Measurements from ENCODE around the gene CFAP58.

CFAP58 gene

DNA sequence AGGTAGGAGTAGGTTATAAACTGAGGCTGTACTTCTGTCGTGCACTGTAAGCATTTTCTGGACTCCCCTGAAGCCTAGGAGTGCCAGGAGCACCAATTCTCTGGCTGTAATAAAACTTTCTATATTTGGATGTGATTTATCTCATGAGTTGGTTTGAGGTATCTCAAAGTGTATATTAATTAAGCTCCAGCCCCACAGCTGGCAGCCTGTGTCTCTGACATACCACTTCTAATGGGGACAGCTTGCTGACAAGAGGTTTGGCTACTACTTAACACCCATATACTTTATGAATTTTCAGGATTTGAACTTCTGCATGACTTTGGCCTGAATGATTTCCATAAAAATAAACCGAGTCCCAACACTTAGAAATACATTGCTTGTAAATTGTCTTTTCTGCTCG, 35.2 kb downstream of the CFAP58 start:
- H3K9me3 Mint-ChIP-seq: no peaks in the 10 kb centered on the region

DNA sequence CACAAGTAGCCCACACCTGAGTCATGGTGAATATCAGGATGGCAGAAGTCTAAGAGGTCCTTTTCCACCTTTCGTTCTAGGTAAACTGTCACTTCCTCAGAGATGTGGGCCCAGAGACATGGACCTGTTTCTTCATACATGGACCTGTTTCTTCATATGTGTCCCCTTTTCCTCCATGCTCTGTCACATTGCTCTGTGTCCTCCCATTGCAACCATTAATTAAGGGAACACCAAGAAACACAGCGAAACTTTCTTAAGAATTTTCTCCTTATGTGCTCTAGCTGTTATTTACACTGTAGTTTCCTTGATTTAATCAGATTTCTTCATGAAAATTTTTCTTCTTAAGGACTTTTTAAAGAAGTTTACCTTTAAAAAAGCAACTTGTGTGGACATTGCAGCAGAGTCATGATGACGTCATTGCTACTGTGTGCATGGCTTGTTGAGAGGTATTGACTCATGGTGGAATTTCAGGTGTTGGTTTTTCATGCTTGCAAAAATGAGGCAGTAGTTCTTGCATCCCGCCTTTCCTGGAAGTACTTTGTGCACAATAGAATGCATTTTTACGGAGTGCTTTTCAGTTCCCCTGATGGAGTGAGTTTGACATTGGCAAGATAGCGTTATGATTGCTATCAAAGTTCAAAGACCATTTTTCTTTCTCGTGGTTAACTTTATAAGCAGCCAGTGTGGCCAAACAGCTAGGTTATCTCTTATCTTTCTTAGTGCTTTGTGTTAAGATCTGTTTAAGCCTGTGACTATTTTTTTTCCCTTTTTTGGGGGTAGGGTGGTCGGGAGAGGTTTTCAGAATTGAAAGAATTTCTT, 37.7 kb downstream of the CFAP58 start:
- peaks cover 20% of the 10 kb centered on the region for H3K27me3 Mint-ChIP-seq (ENCODE audit: low read depth)
- H3K4me1 Mint-ChIP-seq: no peaks in the 10 kb centered on the region
- no peak overlapping the region for H3K4me3 Mint-ChIP-seq
- H3K9me3 Mint-ChIP-seq: no peaks in the 10 kb centered on the region
- TF ChIP-seq, protein P1, sequence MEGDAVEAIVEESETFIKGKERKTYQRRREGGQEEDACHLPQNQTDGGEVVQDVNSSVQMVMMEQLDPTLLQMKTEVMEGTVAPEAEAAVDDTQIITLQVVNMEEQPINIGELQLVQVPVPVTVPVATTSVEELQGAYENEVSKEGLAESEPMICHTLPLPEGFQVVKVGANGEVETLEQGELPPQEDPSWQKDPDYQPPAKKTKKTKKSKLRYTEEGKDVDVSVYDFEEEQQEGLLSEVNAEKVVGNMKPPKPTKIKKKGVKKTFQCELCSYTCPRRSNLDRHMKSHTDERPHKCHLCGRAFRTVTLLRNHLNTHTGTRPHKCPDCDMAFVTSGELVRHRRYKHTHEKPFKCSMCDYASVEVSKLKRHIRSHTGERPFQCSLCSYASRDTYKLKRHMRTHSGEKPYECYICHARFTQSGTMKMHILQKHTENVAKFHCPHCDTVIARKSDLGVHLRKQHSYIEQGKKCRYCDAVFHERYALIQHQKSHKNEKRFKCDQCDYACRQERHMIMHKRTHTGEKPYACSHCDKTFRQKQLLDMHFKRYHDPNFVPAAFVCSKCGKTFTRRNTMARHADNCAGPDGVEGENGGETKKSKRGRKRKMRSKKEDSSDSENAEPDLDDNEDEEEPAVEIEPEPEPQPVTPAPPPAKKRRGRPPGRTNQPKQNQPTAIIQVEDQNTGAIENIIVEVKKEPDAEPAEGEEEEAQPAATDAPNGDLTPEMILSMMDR (IDR thresholded peaks at IDR 0.05; ENCODE audit: unreplicated experiment in 3 of 3): no peak
- H3K36me3 Mint-ChIP-seq (ENCODE audit: low read depth): no peaks in the 10 kb centered on the region
- no peak overlapping the region for H3K27ac Mint-ChIP-seq

More for the DNA sequence above, 35.2 kb downstream of the CFAP58 start:
- no peak overlapping the region for H3K4me3 Mint-ChIP-seq
- TF ChIP-seq, protein P1 (IDR thresholded peaks at IDR 0.05; ENCODE audit: unreplicated experiment in 3 of 3): no peak
- no peaks in the 10 kb centered on the region for H3K36me3 Mint-ChIP-seq (ENCODE audit: low read depth)
- H3K27ac Mint-ChIP-seq: no peak overlapping the region
- peaks cover 22% of the 10 kb centered on the region for H3K27me3 Mint-ChIP-seq (ENCODE audit: low read depth)
- no peaks in the 10 kb centered on the region for H3K4me1 Mint-ChIP-seq

DNA sequence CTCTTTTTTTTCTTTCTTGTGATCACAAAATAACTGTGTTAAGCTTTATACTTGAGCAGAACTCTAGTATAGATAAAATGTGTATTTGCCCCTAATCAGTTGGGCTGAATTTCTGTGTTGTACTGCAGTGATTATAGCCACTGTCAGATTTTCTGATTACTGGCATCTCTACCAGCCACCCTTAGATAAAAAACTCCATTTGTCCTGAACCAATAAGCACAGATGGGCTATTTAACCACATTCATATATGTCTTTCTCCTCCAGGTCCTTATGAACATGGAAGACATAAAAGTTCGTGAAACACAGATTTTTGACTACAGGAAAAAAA, 38.3 kb downstream of the CFAP58 start:
- TF ChIP-seq, protein P1 (IDR thresholded peaks at IDR 0.05; ENCODE audit: unreplicated experiment in 3 of 3): no peak
- Mint-ChIP-seq H3K4me1 (no peaks in the 10 kb centered on the region), H3K27me3 (ENCODE audit: low read depth) (peaks cover 20% of the 10 kb centered on the region), H3K36me3 (ENCODE audit: low read depth) (no peaks in the 10 kb centered on the region), H3K27ac (no peak overlapping the region), H3K4me3 (no peak overlapping the region), H3K9me3 (no peaks in the 10 kb centered on the region)

DNA sequence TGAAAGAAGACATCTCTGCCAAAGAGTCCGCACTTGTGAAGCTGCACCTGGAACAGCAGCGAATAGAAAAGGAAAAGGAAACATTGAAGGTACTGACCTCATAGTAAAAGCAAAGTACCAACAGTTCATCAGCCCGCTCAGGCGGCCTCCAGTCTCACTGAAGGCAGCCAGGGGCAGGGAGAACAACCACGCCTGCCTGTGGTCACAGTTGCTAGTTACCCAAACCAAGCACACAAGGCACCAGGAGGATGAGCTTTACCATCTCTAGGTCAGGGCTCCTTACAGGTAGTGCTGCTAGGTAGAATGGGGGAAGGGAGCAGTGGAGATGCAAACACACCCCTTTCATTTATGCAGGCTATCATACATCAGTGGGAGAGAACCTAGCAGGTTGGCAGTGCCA, 39.8 kb downstream of the CFAP58 start:
- Mint-ChIP-seq H3K27ac (no peak overlapping the region), H3K27me3 (ENCODE audit: low read depth) (peaks cover 20% of the 10 kb centered on the region), H3K4me3 (no peak overlapping the region), H3K4me1 (no peaks in the 10 kb centered on the region), H3K9me3 (no peaks in the 10 kb centered on the region), H3K36me3 (ENCODE audit: low read depth) (no peaks in the 10 kb centered on the region)
- TF ChIP-seq, protein P1 (IDR thresholded peaks at IDR 0.05; ENCODE audit: unreplicated experiment in 3 of 3): no peak

DNA sequence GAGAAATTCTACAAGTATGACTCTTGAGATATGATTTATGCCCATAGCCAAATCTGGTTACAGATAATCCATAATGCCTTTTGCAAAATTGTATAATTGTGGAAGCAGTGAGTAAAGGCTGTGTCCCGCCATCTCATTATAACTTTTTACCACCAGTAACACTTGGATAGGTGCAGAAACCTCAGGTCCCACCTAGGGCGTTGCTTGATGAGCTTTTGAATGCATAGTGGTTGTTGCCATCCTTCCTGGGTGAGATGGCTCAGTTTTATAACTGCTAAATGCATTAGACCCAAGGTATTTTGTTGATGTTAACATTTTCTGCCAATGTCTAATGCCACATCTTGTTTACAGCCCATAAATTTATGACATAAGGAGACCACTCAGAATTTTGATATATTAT, 42.9 kb downstream of the CFAP58 start:
- H3K9me3 Mint-ChIP-seq: no peaks in the 10 kb centered on the region
- TF ChIP-seq, protein P1 (IDR thresholded peaks at IDR 0.05; ENCODE audit: unreplicated experiment in 3 of 3): no peak
- no peaks in the 10 kb centered on the region for H3K4me1 Mint-ChIP-seq
- no peak overlapping the region for H3K4me3 Mint-ChIP-seq
- H3K27ac Mint-ChIP-seq: no peak overlapping the region
- no peaks in the 10 kb centered on the region for H3K36me3 Mint-ChIP-seq (ENCODE audit: low read depth)
- peaks cover 15% of the 10 kb centered on the region for H3K27me3 Mint-ChIP-seq (ENCODE audit: low read depth)

DNA sequence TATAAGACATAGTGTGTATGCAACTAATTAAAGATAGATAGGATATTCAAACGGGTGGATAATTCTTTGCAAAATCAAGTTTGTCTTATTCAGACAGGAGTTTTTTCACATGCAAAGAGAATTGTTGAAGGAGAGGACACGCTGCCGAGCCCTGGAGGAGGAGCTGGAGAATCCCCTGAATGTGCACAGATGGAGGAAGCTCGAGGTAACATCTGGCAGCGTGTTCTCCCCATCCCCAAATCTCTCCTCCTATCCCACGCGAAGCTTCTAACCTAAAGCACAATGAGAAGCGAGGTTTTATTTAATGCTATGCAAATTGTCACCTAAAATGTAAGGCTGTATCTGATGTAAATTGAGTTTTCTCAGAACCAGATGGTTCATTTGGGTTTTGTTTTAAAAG, 50.0 kb downstream of the CFAP58 start:
- TF ChIP-seq, protein P1 (IDR thresholded peaks at IDR 0.05; ENCODE audit: unreplicated experiment in 3 of 3): no peak
- Mint-ChIP-seq H3K27me3 (ENCODE audit: low read depth) (peaks cover 7% of the 10 kb centered on the region), H3K27ac (no peak overlapping the region), H3K4me3 (no peak overlapping the region), H3K36me3 (ENCODE audit: low read depth) (no peaks in the 10 kb centered on the region), H3K9me3 (no peaks in the 10 kb centered on the region), H3K4me1 (no peaks in the 10 kb centered on the region)

Measured in nephron (organoid).